A549 (cell line): ENCODE measurements around the gene CDK18. TPM values are rescaled to one million over a fixed set of nuclear protein-coding genes. Genes with fewer than 3 reads are reported as not detected.
"Not testable (repeated sequence)": the region's sequence is repeated elsewhere in the genome, so short reads cannot be mapped to it uniquely, and the experiment has no call there.

ENCODE experiments used
- ATAC-seq, 2 experiments: fragments of 200-7000 bp in 1 of 2; fragments of >200 bp in 1 of 2; cut with Nextera tagmentation in 1 of 2; cut with Tn5 transposase in 1 of 2; 3 replicates each; pipeline versions ENCODE4 v1.8.0 to v1.9.1; 2018 to 2020; ENCODE audit warnings: mild to moderate bottlenecking in 1 of 2, moderate library complexity in 1 of 2
- CTCF ChIA-PET: fragments of 300-600 bp; sonication (Branson Sonifier 250); formaldehyde crosslinking; extraction: SDS; loops from one replicate; lab custom pipeline; 2021; ENCODE audit warnings: antibody characterized with exemption, inconsistent platforms; lab: Yijun Ruan, JAX
- POLR2A ChIA-PET: fragments of 350-600 bp; formaldehyde crosslinking; extraction: SDS; loops from one replicate; lab custom pipeline; 2021; ENCODE audit warnings: antibody characterized with exemption, inconsistent platforms; lab: Yijun Ruan, JAX
- DNase-seq, 2 experiments: peaks; one replicate each; pipeline versions ENCODE4 v3.0.0 to v3.0.0-alpha.2; 2011 to 2016; ENCODE audit warnings: low read depth in 1 of 2, low spot score in 1 of 2
- FAIRE-seq: peaks from 2 replicates; lab custom pipeline; 2011; peaks lifted over from hg19 to GRCh38; lab: Jason Lieb, UNC
- H3K27ac ChIP-seq, 2 experiments: fragments of >200 bp; sonication (Bioruptor Twin); formaldehyde crosslinking; 3 replicates each; pipeline ENCODE4 v1.5.1; 2016 to 2017
- H3K4me1 ChIP-seq: fragments of >200 bp; sonication (Bioruptor Twin); formaldehyde crosslinking; 3 replicates; pipeline ENCODE4 v1.6.1; 2016
- H3K4me2 ChIP-seq: fragments of >200 bp; sonication (Bioruptor Twin); formaldehyde crosslinking; 3 replicates; pipeline ENCODE4 v1.6.1; 2016
- H3K4me3 ChIP-seq: fragments of >200 bp; sonication (Bioruptor Twin); formaldehyde crosslinking; 3 replicates; pipeline ENCODE4 v1.5.1; 2016
- H3K9me3 ChIP-seq: fragments of >200 bp; sonication (Bioruptor Twin); formaldehyde crosslinking; 3 replicates; pipeline ENCODE4 v1.6.1; 2016
- CEBPB ChIP-seq, 2 experiments: fragments of >200 bp in 1 of 2; sonication (Bioruptor Twin) in 1 of 2; formaldehyde crosslinking in 1 of 2; IDR thresholded peaks; 2 replicates each; pipeline ENCODE4 v1.6.1; 2012 to 2016
- FOXS1 ChIP-seq: fragments of 250-450 bp; sonication (Bioruptor Pico); IDR thresholded peaks from 2 replicates; pipeline ENCODE4 v1.5.0; 2020; ENCODE audit warnings: mild to moderate bottlenecking, moderate library complexity
- GATA3 ChIP-seq: IDR thresholded peaks from 2 replicates; pipeline ENCODE4 v1.6.1; 2012; ENCODE audit warnings: borderline replicate concordance
- HOXB13 ChIP-seq: fragments of 250-450 bp; sonication (Bioruptor Pico); IDR thresholded peaks from 2 replicates; pipeline ENCODE4 v1.5.0; 2020; ENCODE audit warnings: low read depth, mild to moderate bottlenecking, moderate library complexity
- HOXB5 ChIP-seq: fragments of 250-450 bp; sonication (Bioruptor Pico); IDR thresholded peaks from 2 replicates; pipeline ENCODE4 v1.5.0; 2020; ENCODE audit warnings: mild to moderate bottlenecking, moderate library complexity
- JUN ChIP-seq, 2 experiments: fragments of >200 bp; sonication (Bioruptor Twin); formaldehyde crosslinking; IDR thresholded peaks; 2 replicates in 1 of 2; 3 replicates in 1 of 2; pipeline ENCODE4 v1.6.1; 2016 to 2017
- KDM1A ChIP-seq: fragments of 200-600 bp; sonication (generic); IDR thresholded peaks from 2 replicates; pipeline ENCODE4 v1.6.1; 2016; ENCODE audit warnings: low read depth, mild to moderate bottlenecking
- POLR2A ChIP-seq: IDR thresholded peaks from 2 replicates; pipeline ENCODE4 v1.6.1; 2012; ENCODE audit warnings: mild to moderate bottlenecking, low read length
- RCOR1 ChIP-seq: fragments of 150-350 bp; IDR thresholded peaks from 2 replicates; pipeline ENCODE4 v1.6.1; 2014; ENCODE audit warnings: antibody characterized with exemption, low read length, low read depth
- SREBF2 ChIP-seq: fragments of 450-650 bp; IDR thresholded peaks from 2 replicates; pipeline ENCODE4 v1.6.1; 2014; ENCODE audit warnings: mild to moderate bottlenecking, moderate library complexity
- TFCP2L1 ChIP-seq: fragments of 250-450 bp; sonication (Bioruptor Pico); IDR thresholded peaks from 2 replicates; pipeline ENCODE4 v1.5.0; 2021; ENCODE audit warnings: mild to moderate bottlenecking
- ZNF302 ChIP-seq: fragments of 250-450 bp; sonication (Bioruptor Pico); IDR thresholded peaks from 2 replicates; pipeline ENCODE4 v1.9.0; 2021; ENCODE audit warnings: inconsistent platforms, mild to moderate bottlenecking, moderate library complexity
- WGBS: methylation state at CpG from one replicate; pipeline ENCODE4 v1.1.6; 2017; ENCODE audit errors: missing lambda C conversion rate; 5-methylcytosine and 5-hydroxymethylcytosine counted together
- polyA plus RNA-seq, 4 experiments: library from polyadenylated mRNA; depleted of rRNA in 3 of 4; stranded (reverse); fragments of >200 nt; fragmentation: RNase III in 1 of 4; extraction: RNeasy Plus Mini Kit Qiagen cat#74134 plus additional on column Dnase treatment in 1 of 4; gene quantifications; 2 replicates in 3 of 4; 3 replicates in 1 of 4; pipeline ENCODE4 v1.2.3, GENCODE V29; 2011 to 2017
- TF ChIP-seq, protein P1 (sequence below): IDR thresholded peaks from 2 replicates; pipeline ENCODE4 v1.6.1; 2012
- TF ChIP-seq, protein P2 (sequence below): fragments of >200 bp; sonication (Bioruptor Twin); formaldehyde crosslinking; IDR thresholded peaks from 3 replicates; pipeline ENCODE4 v1.5.1; 2016
- TF ChIP-seq, protein P3 (sequence below): fragments of 200-600 bp; sonication (generic); IDR thresholded peaks from 2 replicates; pipeline ENCODE4 v1.6.1; 2016; ENCODE audit warnings: antibody characterized with exemption, mild to moderate bottlenecking, moderate library complexity
- TF ChIP-seq, protein P4 (sequence below): fragments of 250-450 bp; sonication (Bioruptor Pico); IDR thresholded peaks from 2 replicates; pipeline ENCODE4 v1.5.0; 2020; ENCODE audit warnings: low read depth, mild to moderate bottlenecking, moderate library complexity
- TF ChIP-seq, protein P5 (sequence below): fragments of 250-450 bp; sonication (Bioruptor Pico); IDR thresholded peaks from 2 replicates; pipeline ENCODE4 v1.5.0; 2021; ENCODE audit warnings: mild to moderate bottlenecking, moderate library complexity, borderline replicate concordance
- TF ChIP-seq, protein P6 (sequence below): IDR thresholded peaks from 2 replicates; pipeline ENCODE4 v1.6.1; 2012

The CDK18 gene
- polyA plus RNA-seq, 2 of the 4 experiments (the other 2 are of a cell fraction) = 0.75 to 2.0 TPM

DNA sequence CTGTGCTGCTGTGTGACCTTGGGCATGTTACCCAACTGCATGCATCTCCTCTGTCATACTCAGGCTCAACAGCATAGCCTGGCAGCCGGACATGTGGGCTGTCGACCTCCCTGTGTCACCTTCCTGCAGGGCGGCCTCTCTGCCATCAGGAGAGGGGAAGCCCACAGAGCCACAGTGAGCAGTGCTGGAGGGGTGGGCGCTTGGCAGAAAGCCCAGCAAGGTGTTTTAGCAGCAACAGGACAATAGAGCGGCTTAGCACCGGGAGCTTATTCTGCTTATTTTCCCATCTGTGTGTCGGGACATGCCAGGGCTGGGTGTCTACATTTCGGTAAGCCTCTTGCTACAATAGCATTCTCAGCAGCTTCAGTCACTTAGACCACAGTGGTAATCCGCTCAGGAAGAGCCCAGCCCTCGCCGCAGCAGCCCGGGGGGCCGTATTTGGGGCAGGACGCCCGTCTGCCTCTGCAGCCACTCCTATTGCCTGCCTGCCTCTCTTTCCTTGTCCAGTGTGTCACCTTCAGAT lies 22.8 kb upstream of the CDK18 start:
- FAIRE-seq (no peak), DNase-seq (no peak), ATAC-seq (0 out of 6 replicates have a peak, but pooled peaks of 1 of the 2 experiments have one; percentile 5)
- WGBS = 45% methylated on average over 14 of the region's 15 CpGs
- ChIA-PET CTCF (interaction anchor here (0.6 to 26.5 kb wide), 10 partner anchors 11 to 208 kb away, joined by 3 to 560 read pairs (median 98); partner anchors contain the start of genes BLACAT1 and KLHDC8A), POLR2A (no interaction called here)
- Histone ChIP-seq H3K4me3 (no peak overlapping the region), H3K9me3 (no peaks in the 10 kb centered on the region), H3K27ac (0 out of 6 replicates have a peak overlapping the region, but pooled peaks of 1 of the 2 experiments have one; percentile 1), H3K4me2 (no peak overlapping the region), H3K4me1 (peaks cover 17% of the 10 kb centered on the region)
- TF ChIP-seq HOXB5 (CRISPR knock-in tag) (no peak), RCOR1 (no peak), HOXB13 (CRISPR knock-in tag) (no peak), FOXS1 (CRISPR knock-in tag) (no peak), GATA3 (no peak), CEBPB (IDR thresholded peaks at IDR 0.05) (no peak)
- TF ChIP-seq, protein P1, sequence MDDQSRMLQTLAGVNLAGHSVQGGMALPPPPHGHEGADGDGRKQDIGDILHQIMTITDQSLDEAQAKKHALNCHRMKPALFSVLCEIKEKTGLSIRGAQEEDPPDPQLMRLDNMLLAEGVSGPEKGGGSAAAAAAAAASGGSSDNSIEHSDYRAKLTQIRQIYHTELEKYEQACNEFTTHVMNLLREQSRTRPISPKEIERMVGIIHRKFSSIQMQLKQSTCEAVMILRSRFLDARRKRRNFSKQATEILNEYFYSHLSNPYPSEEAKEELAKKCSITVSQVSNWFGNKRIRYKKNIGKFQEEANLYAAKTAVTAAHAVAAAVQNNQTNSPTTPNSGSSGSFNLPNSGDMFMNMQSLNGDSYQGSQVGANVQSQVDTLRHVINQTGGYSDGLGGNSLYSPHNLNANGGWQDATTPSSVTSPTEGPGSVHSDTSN = no peak

DNA sequence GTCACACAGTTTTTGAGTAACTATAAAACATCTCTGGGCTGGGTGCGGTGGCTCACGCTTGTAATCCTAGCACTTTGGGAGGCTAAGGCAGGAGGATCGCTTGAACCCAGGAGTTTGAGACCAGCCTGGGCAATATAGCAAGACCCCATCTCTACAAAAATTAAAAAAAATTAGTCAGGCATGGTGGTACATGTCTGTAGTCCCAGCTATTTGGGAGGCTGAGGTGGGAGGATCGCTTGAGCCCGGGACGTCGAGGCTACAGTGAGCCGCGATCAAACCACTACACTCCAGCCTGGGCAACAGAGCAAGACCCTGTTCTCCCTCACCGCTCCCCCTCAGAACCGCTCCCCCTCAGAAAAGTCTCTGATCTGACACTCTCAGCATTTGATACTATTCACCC lies 21.9 kb upstream of the CDK18 start:
- H3K27ac ChIP-seq, ATAC-seq, H3K4me3 ChIP-seq, POLR2A ChIA-PET, FAIRE-seq, DNase-seq, H3K9me3 ChIP-seq, H3K4me2 ChIP-seq: not testable (repeated sequence)
- peaks cover 11% of the 10 kb centered on the region for H3K4me1 ChIP-seq
- 78% methylated on average over 11 of the region's 11 CpGs for WGBS
- CTCF ChIA-PET = interaction anchor here (0.9 to 26.5 kb wide), 10 partner anchors 9 to 209 kb away, joined by 3 to 560 read pairs (median 140); partner anchors contain the start of genes BLACAT1 and KLHDC8A

DNA sequence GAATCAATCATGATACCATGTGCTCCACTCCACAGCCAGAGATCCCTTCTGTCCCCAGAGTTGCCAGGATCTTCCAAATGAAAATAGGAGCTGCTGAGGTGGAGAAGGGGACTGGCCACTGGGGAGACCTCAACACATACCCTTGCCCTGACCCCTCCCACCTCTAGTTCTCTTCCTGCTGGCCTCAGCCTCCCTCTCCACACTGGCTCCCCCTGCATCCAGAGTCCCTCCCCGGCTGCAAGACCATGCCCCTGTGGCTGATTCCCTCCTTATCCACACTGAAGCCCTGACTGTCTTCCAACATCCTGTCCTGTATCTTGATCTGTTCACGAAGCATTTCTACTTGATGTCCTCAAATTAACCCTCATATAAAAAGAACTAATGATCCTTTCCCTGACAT lies 21.1 kb upstream of the CDK18 start:
- ATAC-seq (no peak), DNase-seq (no peak), FAIRE-seq (no peak)
- Histone ChIP-seq H3K27ac (no peak overlapping the region), H3K4me1 (peaks cover 3% of the 10 kb centered on the region), H3K4me2 (no peak overlapping the region), H3K9me3 (no peaks in the 10 kb centered on the region), H3K4me3 (no peak overlapping the region)
- ChIA-PET CTCF (interaction anchor here (0.8 to 26.5 kb wide), 13 partner anchors 9 to 175 kb away, joined by 3 to 560 read pairs (median 134); partner anchors contain the start of genes BLACAT1, CDK18 and KLHDC8A), POLR2A (no interaction called here)
- WGBS = 36% methylated on average over 2 of the region's 2 CpGs
- no peak for TF ChIP-seq JUN (IDR thresholded peaks at IDR 0.05)
- TF ChIP-seq TFCP2L1 = no peak
- TF ChIP-seq, protein P2, sequence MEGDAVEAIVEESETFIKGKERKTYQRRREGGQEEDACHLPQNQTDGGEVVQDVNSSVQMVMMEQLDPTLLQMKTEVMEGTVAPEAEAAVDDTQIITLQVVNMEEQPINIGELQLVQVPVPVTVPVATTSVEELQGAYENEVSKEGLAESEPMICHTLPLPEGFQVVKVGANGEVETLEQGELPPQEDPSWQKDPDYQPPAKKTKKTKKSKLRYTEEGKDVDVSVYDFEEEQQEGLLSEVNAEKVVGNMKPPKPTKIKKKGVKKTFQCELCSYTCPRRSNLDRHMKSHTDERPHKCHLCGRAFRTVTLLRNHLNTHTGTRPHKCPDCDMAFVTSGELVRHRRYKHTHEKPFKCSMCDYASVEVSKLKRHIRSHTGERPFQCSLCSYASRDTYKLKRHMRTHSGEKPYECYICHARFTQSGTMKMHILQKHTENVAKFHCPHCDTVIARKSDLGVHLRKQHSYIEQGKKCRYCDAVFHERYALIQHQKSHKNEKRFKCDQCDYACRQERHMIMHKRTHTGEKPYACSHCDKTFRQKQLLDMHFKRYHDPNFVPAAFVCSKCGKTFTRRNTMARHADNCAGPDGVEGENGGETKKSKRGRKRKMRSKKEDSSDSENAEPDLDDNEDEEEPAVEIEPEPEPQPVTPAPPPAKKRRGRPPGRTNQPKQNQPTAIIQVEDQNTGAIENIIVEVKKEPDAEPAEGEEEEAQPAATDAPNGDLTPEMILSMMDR = no peak
- TF ChIP-seq SREBF2 = no peak
- TF ChIP-seq, protein P3, sequence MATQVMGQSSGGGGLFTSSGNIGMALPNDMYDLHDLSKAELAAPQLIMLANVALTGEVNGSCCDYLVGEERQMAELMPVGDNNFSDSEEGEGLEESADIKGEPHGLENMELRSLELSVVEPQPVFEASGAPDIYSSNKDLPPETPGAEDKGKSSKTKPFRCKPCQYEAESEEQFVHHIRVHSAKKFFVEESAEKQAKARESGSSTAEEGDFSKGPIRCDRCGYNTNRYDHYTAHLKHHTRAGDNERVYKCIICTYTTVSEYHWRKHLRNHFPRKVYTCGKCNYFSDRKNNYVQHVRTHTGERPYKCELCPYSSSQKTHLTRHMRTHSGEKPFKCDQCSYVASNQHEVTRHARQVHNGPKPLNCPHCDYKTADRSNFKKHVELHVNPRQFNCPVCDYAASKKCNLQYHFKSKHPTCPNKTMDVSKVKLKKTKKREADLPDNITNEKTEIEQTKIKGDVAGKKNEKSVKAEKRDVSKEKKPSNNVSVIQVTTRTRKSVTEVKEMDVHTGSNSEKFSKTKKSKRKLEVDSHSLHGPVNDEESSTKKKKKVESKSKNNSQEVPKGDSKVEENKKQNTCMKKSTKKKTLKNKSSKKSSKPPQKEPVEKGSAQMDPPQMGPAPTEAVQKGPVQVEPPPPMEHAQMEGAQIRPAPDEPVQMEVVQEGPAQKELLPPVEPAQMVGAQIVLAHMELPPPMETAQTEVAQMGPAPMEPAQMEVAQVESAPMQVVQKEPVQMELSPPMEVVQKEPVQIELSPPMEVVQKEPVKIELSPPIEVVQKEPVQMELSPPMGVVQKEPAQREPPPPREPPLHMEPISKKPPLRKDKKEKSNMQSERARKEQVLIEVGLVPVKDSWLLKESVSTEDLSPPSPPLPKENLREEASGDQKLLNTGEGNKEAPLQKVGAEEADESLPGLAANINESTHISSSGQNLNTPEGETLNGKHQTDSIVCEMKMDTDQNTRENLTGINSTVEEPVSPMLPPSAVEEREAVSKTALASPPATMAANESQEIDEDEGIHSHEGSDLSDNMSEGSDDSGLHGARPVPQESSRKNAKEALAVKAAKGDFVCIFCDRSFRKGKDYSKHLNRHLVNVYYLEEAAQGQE = no peak
- TF ChIP-seq, protein P4, sequence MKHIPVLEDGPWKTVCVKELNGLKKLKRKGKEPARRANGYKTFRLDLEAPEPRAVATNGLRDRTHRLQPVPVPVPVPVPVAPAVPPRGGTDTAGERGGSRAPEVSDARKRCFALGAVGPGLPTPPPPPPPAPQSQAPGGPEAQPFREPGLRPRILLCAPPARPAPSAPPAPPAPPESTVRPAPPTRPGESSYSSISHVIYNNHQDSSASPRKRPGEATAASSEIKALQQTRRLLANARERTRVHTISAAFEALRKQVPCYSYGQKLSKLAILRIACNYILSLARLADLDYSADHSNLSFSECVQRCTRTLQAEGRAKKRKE (CRISPR knock-in tag) = no peak
- TF ChIP-seq ZNF302 (CRISPR knock-in tag) = no peak
- TF ChIP-seq, protein P5, sequence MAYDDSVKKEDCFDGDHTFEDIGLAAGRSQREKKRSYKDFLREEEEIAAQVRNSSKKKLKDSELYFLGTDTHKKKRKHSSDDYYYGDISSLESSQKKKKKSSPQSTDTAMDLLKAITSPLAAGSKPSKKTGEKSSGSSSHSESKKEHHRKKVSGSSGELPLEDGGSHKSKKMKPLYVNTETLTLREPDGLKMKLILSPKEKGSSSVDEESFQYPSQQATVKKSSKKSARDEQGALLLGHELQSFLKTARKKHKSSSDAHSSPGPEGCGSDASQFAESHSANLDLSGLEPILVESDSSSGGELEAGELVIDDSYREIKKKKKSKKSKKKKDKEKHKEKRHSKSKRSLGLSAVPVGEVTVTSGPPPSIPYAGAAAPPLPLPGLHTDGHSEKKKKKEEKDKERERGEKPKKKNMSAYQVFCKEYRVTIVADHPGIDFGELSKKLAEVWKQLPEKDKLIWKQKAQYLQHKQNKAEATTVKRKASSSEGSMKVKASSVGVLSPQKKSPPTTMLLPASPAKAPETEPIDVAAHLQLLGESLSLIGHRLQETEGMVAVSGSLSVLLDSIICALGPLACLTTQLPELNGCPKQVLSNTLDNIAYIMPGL (CRISPR knock-in tag) = no peak
- TF ChIP-seq KDM1A = no peak
- no peak for TF ChIP-seq POLR2A
- TF ChIP-seq, protein P6, sequence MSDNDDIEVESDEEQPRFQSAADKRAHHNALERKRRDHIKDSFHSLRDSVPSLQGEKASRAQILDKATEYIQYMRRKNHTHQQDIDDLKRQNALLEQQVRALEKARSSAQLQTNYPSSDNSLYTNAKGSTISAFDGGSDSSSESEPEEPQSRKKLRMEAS = no peak
